Lower lobe of right lung (tissue), 2 donors: Measurements from ENCODE around the gene EVC2. TPM values are rescaled to one million over a fixed set of nuclear protein-coding genes. Genes with fewer than 3 reads are reported as not detected.

Source experiments
- ATAC-seq, 2 donors: fragments of 200-7000 bp; cut with Tn5 transposase; one replicate each; pipeline ENCODE4 v1.9.1; 2020 to 2022; ENCODE audit warnings: mild to moderate bottlenecking in 2 of 2, moderate library complexity in 2 of 2
- DNase-seq: peaks from one replicate; pipeline ENCODE4 v3.0.0-alpha.2; 2020
- H3K27ac ChIP-seq: fragments of 200-600 bp; one replicate; pipeline ENCODE4 v1.8.0; 2022
- H3K27me3 ChIP-seq: fragments of 200-600 bp; one replicate; pipeline ENCODE4 v1.8.0; 2022; ENCODE audit warnings: low read depth
- H3K36me3 ChIP-seq: fragments of 200-600 bp; one replicate; pipeline ENCODE4 v1.8.0; 2022; ENCODE audit warnings: mild to moderate bottlenecking
- H3K4me1 ChIP-seq: fragments of 200-600 bp; one replicate; pipeline ENCODE4 v1.8.0; 2022
- H3K4me3 ChIP-seq: fragments of 200-600 bp; one replicate; pipeline ENCODE4 v1.8.0; 2022; ENCODE audit warnings: mild to moderate bottlenecking
- H3K9me3 ChIP-seq: fragments of 200-600 bp; one replicate; pipeline ENCODE4 v1.8.0; 2022
- CTCF ChIP-seq: fragments of 200-600 bp; IDR thresholded peaks from one replicate; pipeline ENCODE4 v1.8.0; 2022; ENCODE audit warnings: antibody characterized with exemption, mild to moderate bottlenecking
- intact Hi-C: fragments of 100-400 bp; cut with DNase I; formaldehyde crosslinking; loops from one replicate; pipeline ENCODE4 v1.11.0; 2022
- total RNA-seq: library from RNA; stranded (reverse); fragmentation: NEBNext Ultra II Directional; extraction: Animal tissue kit (Norgen Biotek cat#: 25700); gene quantifications from one replicate; pipeline ENCODE4 v1.2.1, GENCODE V29; 2021
- donor health status: DM: no; HTN: yes; CAD: no; lungs with severe emphysema.

The EVC2 gene
- total RNA-seq, 1 donor from 2014 or later = 4.9 TPM

DNA sequence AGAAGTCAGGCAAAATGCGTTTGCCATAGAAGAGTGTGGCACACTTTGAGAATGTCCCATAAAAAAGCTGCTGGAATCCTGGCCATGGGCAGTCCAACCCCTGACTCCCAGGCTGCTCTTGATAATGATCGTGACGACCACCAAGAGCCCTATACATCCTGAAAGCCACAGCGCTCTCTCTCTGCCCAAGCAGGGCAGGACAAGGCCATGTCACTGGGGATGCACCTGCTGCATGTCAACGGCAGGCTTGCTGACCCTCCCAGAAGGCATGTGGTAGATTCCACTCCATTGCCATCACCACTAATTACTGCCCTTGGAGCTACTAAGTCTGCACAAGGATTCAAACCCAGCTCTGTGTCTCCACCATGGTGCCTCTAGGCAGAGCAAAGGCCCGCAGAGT lies 144.5 kb downstream of the EVC2 start:
- H3K4me1 ChIP-seq = no peaks in the 10 kb centered on the region
- peaks cover 47% of the 10 kb centered on the region for H3K36me3 ChIP-seq
- no peak overlapping the region for H3K27ac ChIP-seq
- no peak for TF ChIP-seq CTCF
- intact Hi-C loops = no loop called here
- H3K27me3 ChIP-seq = no peaks in the 10 kb centered on the region
- no peak overlapping the region for H3K4me3 ChIP-seq
- ATAC-seq (no peak), DNase-seq (no peak)
- no peaks in the 10 kb centered on the region for H3K9me3 ChIP-seq

- no peak for TF ChIP-seq CTCF
- DNase-seq (no peak), ATAC-seq (no peak)
- Histone ChIP-seq H3K9me3 (no peaks in the 10 kb centered on the region), H3K36me3 (peaks cover 42% of the 10 kb centered on the region), H3K4me1 (no peaks in the 10 kb centered on the region), H3K27me3 (no peaks in the 10 kb centered on the region), H3K27ac (no peak overlapping the region), H3K4me3 (no peak overlapping the region)
- intact Hi-C loops = no loop called here
Measured at GRCh38 chr4:5562476-5562875, 145.9 kb downstream of the EVC2 start.

- no peaks in the 10 kb centered on the region for H3K4me1 ChIP-seq
- no peaks in the 10 kb centered on the region for H3K9me3 ChIP-seq
- TF ChIP-seq CTCF = no peak
- intact Hi-C loops = no loop called here
- no peaks in the 10 kb centered on the region for H3K27me3 ChIP-seq
- no peak overlapping the region for H3K4me3 ChIP-seq
- peaks cover 38% of the 10 kb centered on the region for H3K36me3 ChIP-seq
- no peak overlapping the region for H3K27ac ChIP-seq
- no peak for ATAC-seq
- DNase-seq = no peak
Measured at GRCh38 chr4:5561286-5561685, 147.1 kb downstream of the EVC2 start.

- no peak for TF ChIP-seq CTCF
- no peaks in the 10 kb centered on the region for H3K9me3 ChIP-seq
- H3K27me3 ChIP-seq = no peaks in the 10 kb centered on the region
- peaks cover 16% of the 10 kb centered on the region for H3K36me3 ChIP-seq
- no peak for DNase-seq
- intact Hi-C loops = no loop called here
- H3K27ac ChIP-seq = no peak overlapping the region
- H3K4me3 ChIP-seq = no peak overlapping the region
- no peak for ATAC-seq
- no peaks in the 10 kb centered on the region for H3K4me1 ChIP-seq
Measured at GRCh38 chr4:5558502-5558901, 149.9 kb downstream of the EVC2 start.

- ATAC-seq = no peak
- peaks cover 4% of the 10 kb centered on the region for H3K36me3 ChIP-seq
- no peaks in the 10 kb centered on the region for H3K4me1 ChIP-seq
- no peak for TF ChIP-seq CTCF
- H3K27ac ChIP-seq = no peak overlapping the region
- H3K27me3 ChIP-seq = no peaks in the 10 kb centered on the region
- intact Hi-C loops = no loop called here
- no peaks in the 10 kb centered on the region for H3K9me3 ChIP-seq
- DNase-seq = no peak
- H3K4me3 ChIP-seq = no peak overlapping the region
Measured at GRCh38 chr4:5554376-5554775, 154.0 kb downstream of the EVC2 start.

GRCh38 chr4:5553801-5554200 lies 154.6 kb downstream of the EVC2 start:
- H3K4me1 ChIP-seq = no peaks in the 10 kb centered on the region
- no peaks in the 10 kb centered on the region for H3K27me3 ChIP-seq
- DNase-seq (no peak), ATAC-seq (no peak)
- no peaks in the 10 kb centered on the region for H3K36me3 ChIP-seq
- no peak for TF ChIP-seq CTCF
- H3K9me3 ChIP-seq = no peaks in the 10 kb centered on the region
- H3K27ac ChIP-seq = no peak overlapping the region
- intact Hi-C loops = no loop called here
- H3K4me3 ChIP-seq = no peak overlapping the region
